ENCODE measurements around the gene AP4M1.
A peak's percentile ranks its signal among the peaks of the same experiment; 100 is the strongest.
"Not testable (repeated sequence)": the region's sequence is repeated elsewhere in the genome, so short reads cannot be mapped to it uniquely, and the experiment has no call there.

Gene AP4M1

DNA sequence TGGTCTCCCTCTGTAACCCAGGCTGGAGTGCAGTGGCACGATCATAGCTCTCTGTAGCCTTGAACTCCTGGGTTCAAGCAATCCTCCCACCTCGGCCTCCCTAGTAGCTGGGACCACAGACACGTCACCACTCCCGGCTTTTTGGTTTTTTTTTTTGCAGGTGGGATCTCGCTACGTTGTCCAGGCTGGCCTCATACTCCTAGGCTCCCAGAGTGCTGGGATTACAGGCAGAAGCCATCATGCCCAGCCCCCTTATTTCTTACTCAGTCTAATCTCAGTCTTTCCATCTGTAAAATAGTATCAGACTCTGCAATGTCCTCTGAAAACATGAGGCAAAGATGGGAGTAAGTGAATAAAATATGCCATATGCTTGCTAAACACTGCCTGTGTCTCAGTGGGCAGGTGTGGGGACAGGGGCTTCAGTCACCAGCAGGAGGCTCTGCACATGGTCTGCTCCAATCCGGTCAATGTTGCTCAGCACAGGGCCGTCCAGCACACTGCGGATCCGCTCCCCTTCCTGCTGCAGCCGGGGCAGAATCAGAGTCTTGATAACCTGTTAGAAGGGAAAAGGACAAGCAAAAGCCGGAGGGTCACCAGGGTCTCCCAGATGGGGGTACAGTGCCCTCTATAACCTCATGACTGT is 8.2 kb downstream of the AP4M1 start:
- peak; percentile 59 for DNase-seq (ENCODE audit: low spot score)

GRCh38 chr7:100111156-100111555 is 9.7 kb downstream of the AP4M1 start:
- no peak for DNase-seq (ENCODE audit: low spot score)

- DNase-seq (ENCODE audit: low spot score) = no peak
Observed at GRCh38 chr7:100111914-100112313, 10.5 kb downstream of the AP4M1 start.

- no peak for DNase-seq (ENCODE audit: low spot score)
Observed at GRCh38 chr7:100115026-100115425, 13.6 kb downstream of the AP4M1 start.

- DNase-seq (ENCODE audit: low spot score) = no peak
Observed at GRCh38 chr7:100118388-100119071, 17.1 kb downstream of the AP4M1 start.

GRCh38 chr7:100119072-100119969 is 17.9 kb downstream of the AP4M1 start, which contains the start of the genes CNPY4 and TAF6:
Gene CNPY4 (plus strand): TSS chr7:100119634. CDS start chr7:100119745, 111 bp downstream.
Gene TAF6 (minus strand): TSS chr7:100119358. CDS start chr7:100114209, 5,149 bp downstream.
- peak; percentile 99 for DNase-seq (ENCODE audit: low spot score)

DNA sequence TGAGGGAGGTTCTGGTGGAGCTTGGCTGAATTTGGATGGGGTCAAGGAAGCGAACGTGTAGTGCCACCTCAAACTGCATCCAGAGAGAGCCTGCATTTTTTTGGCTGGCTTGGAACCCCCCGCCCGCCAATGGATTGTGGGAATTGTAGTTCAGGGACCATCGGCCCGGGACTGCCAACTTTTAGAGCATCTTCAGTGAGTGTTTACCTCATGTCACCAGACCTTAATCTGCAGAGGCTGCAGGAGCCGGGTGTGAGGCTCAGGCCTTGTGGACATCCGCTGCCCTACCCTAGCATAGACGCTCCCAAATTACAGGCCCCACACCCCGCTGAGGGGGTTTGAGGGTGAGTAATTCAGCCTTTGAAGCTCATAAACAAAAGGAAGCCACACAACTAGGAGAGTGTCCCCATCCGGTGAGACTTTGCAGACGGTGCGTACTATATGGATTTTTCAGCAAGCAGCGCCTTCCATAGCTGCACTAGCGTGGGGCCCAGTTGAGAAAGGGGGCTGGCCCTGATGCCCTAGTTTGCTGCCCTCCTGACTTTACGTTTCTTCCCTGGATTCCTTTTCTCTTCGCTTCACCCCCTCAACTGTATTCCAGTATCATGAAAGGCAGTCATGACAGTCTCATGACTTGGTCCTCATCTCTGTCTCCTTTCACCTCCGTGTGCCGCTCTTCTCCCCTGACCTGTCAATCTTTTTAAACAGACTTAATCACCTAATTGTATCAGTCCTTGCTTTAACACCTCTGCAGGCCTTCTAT is 18.7 kb downstream of the AP4M1 start:
- peak; percentile 63 for DNase-seq (ENCODE audit: low spot score)

- no peak for DNase-seq (ENCODE audit: low spot score)
Observed at GRCh38 chr7:100120733-100121036, 19.2 kb downstream of the AP4M1 start.

- no peak for DNase-seq (ENCODE audit: low spot score)
Observed at GRCh38 chr7:100122067-100122466, 20.6 kb downstream of the AP4M1 start.

DNA sequence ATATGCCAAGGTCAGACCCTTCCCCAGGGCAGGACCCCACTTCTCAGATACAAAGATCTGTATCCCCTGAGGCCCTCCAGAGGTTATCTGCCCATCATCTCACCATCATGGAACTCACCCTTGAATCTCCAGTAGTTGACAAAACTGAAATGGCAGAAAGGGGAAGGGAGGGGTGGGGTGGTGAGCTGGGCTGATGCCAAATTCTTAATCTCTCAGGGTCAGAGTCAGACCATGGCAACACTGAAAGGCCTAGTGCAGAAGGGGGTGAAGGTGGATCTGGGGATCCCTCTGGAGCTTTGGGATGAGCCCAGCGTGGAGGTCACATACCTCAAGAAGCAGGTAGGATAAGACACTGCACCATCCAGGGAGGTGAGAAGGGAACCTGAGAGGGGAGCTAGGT is 21.1 kb downstream of the AP4M1 start:
- DNase-seq (ENCODE audit: low spot score) = no peak

DNA sequence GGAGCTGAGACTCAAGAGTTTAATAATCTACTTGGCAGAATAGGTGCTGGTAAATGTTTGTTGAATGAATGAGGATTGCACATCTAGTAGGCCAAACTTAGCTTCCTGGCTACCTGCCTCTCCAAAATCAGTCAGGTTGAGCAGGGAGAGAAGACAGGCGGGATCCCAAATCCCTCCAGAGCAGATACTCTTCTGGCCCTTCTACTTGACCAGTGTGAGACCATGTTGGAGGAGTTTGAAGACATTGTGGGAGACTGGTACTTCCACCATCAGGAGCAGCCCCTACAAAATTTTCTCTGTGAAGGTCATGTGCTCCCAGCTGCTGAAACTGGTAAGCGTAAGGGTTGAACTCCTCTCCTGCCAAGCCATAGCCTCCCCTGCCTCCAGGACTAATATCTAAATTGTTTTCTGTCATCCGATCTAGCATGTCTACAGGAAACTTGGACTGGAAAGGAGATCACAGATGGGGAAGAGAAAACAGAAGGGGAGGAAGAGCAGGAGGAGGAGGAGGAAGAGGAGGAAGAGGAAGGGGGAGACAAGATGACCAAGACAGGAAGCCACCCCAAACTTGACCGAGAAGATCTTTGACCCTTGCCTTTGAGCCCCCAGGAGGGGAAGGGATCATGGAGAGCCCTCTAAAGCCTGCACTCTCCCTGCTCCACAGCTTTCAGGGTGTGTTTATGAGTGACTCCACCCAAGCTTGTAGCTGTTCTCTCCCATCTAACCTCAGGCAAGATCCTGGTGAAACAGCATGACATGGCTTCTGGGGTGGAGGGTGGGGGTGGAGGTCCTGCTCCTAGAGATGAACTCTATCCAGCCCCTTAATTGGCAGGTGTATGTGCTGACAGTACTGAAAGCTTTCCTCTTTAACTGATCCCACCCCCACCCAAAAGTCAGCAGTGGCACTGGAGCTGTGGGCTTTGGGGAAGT is 23.1 kb downstream of the AP4M1 start:
- no peak for DNase-seq (ENCODE audit: low spot score)

DNA sequence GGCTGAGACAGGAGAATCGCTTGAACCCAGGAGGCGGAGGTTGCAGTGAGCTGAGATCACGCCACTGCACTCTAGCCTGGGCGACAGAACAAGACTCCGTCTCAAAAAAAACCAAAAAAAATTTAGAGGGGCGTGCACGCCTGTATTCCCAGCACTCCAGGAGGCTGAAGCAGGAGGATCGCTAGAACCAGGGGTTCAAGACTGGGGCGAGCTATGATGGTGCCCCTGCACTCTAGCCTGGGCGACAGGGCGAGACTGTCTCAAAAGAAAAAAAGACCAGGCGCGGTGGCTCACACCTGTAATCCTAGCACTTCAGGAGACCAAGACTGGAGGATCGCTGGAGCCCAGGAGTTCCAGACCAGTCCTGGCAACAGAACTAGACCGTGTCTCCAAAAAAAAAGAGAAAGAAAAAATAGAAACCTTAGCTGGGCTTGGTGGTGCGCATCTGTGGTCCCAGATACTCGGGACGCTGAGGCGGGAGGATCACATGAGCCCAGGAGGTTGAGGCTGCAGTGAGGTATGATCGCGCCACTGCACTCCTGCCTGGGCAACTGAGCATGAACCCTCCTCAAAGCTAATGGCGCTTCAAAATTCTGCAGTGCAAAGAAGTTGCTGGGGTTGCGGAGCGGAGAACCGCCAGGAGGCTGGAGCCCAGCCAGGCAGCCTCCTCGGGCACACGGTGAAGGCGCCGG is 24.9 kb downstream of the AP4M1 start:
- no peak for DNase-seq (ENCODE audit: low spot score)

- peak; percentile 86 for DNase-seq (ENCODE audit: low spot score)
Observed at GRCh38 chr7:100126931-100127865, 25.8 kb downstream of the AP4M1 start, which contains the start of gene MBLAC1. Gene MBLAC1 (plus strand): TSS chr7:100126967. CDS start chr7:100127396, 429 bp downstream.

DNA sequence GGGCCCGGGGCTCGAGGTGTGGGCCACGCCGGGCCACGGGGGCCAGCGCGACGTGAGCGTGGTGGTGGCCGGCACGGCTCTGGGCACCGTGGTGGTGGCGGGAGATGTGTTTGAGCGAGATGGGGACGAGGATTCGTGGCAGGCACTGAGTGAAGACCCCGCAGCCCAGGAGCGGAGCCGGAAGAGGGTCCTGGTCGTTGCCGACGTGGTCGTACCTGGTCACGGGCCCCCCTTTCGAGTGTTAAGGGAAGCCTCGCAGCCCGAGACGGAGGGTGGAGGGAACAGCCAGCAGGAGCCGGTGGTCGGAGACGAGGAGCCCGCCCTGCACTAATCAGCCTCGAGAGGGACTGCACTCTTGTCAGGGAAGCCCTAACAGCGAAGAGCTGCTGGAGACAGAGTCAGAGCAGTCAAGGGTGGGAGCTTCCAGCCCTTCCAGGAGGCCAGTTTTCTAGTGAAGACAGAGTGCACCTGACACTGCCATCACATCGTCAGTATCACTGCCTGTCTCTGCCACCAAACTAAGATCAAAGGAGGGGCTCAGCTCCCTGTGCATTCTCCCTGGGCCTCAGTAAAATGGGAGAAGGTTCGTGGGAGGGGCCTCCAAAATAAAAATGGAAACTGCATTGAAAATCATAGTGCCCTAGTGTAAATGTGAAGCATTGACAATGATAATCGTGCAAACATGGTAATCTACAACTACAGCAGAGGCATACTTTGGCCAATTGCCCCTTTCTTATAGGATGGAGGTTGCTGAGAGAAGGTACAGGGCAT is 26.6 kb downstream of the AP4M1 start:
- DNase-seq (ENCODE audit: low spot score) = peak; percentile 43

DNA sequence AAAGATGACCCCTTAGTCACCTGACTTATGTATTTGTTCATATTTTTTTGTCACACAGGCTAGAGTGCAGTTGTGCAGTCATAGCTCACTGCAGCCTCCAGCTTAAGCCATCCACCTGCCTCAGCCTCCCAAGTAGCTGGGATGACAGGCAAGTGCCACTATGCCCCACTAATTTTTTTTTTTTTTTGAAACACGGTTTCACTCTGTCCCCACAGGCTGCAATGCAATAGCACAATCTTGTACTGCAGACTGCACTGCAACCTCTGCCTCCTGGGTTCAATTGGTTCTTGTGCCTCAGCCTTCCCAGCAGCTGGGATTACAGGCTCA is 27.2 kb downstream of the AP4M1 start:
- DNase-seq (ENCODE audit: low spot score) = no peak

DNA sequence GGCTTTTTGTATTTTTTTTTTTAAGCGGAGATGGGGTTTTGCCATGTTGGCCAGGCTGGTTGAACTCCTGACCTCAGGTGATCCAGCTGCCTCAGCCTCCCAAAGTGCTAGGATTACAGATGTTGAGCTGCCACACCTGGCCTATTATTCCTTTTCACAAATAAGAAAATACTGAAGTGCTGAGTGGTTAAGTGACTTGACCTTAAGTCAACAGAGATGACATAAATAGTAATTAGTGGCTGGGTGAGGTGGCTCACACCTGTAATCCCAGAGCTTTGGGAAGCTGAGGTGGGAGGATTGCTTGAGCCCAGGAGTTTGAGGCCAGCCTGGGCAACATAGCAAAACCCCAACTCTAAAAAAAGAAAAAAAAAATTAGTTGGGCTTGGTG is 28.8 kb downstream of the AP4M1 start:
- DNase-seq (ENCODE audit: low spot score) = not testable (repeated sequence)

GRCh38 chr7:100130608-100131453 is 29.4 kb downstream of the AP4M1 start:
- DNase-seq (ENCODE audit: low spot score) = peak; percentile 88

Data from HuH-7 (cell line).